ENCODE data around the gene PPIP5K2.

GRCh38 chr5:103207011-103207410, 86.9 kb downstream of the PPIP5K2 start:
- TF ChIP-seq CTCF (IDR thresholded peaks at IDR 0.05) (no peak), POLR2A (IDR thresholded peaks at IDR 0.05) (no peak), POLR2AphosphoS5 (IDR thresholded peaks at IDR 0.05) (no peak), EP300 (IDR thresholded peaks at IDR 0.05) (no peak)

Data from gastroesophageal sphincter (tissue), 3 donors.